ENCODE results near the gene PTCD3. TPM values are rescaled to one million over a fixed set of nuclear protein-coding genes. Genes with fewer than 3 reads are reported as not detected.

The PTCD3 gene
- total RNA-seq, 2 experiments from 2014 or later, result 172 to 175 TPM

Other genes starting within 250 kb of the PTCD3 start
- 10 to 100 TPM in 1 of 2 experiments, 1 to 10 TPM in 1; 9.6 to 11.5 TPM for gene ST3GAL5, start 217.2 kb upstream of the PTCD3 start, total RNA-seq
- gene POLR1A, start 349 bp upstream of the PTCD3 start, total RNA-seq, result 10 to 100 TPM; 27.2 to 33.8 TPM
- 100 to 1,000 TPM; 170 to 172 TPM for gene IMMT, start 89.2 kb downstream of the PTCD3 start, total RNA-seq
- 10 to 100 TPM; 68.6 to 72.4 TPM for gene MRPL35, start 93.2 kb downstream of the PTCD3 start, total RNA-seq
- under 1 TPM; 0.07 to 0.15 TPM for gene REEP1, start 231.4 kb downstream of the PTCD3 start, total RNA-seq

Data from activated CD4-positive, alpha-beta memory T cell treated with anti-CD3 and anti-CD28 coated beads for 36 hours (primary cell).